GM12878 (cell line): ENCODE measurements around the gene SBF1.

Experiments used
- EP300 ChIP-seq, 2 experiments: fragments of 150-350 bp in 1 of 2; IDR thresholded peaks; 2 replicates each; pipeline ENCODE4 v1.6.1; 2011 to 2012; ENCODE audit warnings: low read depth in 2 of 2, low read length in 2 of 2, borderline replicate concordance in 1 of 2, improper control_type of control experiment in 1 of 2, inconsistent platforms in 1 of 2; ENCODE audit not compliant: control insufficient read depth in 1 of 2
- HCFC1 ChIP-seq: fragments of 150-350 bp; IDR thresholded peaks from 2 replicates; pipeline ENCODE4 v1.6.1; 2014; ENCODE audit warnings: low read length
- NBN ChIP-seq: fragments of 450-650 bp; IDR thresholded peaks from 2 replicates; pipeline ENCODE4 v1.6.1; 2016
- TF ChIP-seq, protein P1 (sequence below), 3 experiments: IDR thresholded peaks in 2 of 3; conservative IDR thresholded peaks in 1 of 3; 2 replicates each; pipeline ENCODE4 v1.5.1; 2011; ENCODE audit warnings: low read depth in 3 of 3, low read length in 3 of 3, mild to moderate bottlenecking in 3 of 3, control low read depth in 2 of 3, moderate library complexity in 2 of 3, inconsistent platforms in 1 of 3, mixed read lengths in 1 of 3; ENCODE audit not compliant: control insufficient read depth in 2 of 3, insufficient read depth in 1 of 3; ENCODE audit errors: extremely low read depth in 1 of 3

DNA sequence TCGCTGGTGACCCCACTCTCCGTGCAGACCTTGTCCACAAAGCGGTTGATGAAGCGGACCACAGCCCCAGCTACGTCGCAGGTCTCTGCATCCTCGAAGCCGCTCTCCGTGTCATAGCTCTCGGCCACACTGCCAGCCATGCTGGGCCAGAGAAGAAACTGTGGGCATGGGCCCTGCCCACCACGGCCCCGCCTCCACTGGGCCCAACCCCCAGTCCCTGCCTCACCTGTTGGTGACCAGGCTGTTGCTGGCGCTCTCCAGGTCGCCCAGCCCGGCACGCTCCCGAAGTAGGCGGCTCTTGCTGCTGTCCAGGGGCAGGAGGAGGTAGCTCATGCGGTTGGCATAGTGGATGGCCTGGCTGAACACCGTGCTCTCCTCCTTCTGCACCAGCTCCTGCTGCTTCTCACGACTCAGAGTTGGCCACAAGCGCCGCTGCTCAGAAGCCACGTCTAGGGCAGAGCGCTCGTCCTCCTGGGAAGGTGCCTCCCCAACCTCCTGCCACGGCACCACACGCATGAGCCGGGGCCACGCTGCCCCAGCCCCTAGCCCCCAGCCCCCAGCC, 12.8 kb downstream of the SBF1 start:
- TF ChIP-seq EP300 (IDR thresholded peaks at IDR 0.05; ENCODE audit: borderline replicate concordance in 1 of 2, control insufficient read depth in 1 of 2, low read depth in 2 of 2, low read length in 2 of 2) (no peak), NBN (no peak), HCFC1 (no peak)
- TF ChIP-seq, protein P1, sequence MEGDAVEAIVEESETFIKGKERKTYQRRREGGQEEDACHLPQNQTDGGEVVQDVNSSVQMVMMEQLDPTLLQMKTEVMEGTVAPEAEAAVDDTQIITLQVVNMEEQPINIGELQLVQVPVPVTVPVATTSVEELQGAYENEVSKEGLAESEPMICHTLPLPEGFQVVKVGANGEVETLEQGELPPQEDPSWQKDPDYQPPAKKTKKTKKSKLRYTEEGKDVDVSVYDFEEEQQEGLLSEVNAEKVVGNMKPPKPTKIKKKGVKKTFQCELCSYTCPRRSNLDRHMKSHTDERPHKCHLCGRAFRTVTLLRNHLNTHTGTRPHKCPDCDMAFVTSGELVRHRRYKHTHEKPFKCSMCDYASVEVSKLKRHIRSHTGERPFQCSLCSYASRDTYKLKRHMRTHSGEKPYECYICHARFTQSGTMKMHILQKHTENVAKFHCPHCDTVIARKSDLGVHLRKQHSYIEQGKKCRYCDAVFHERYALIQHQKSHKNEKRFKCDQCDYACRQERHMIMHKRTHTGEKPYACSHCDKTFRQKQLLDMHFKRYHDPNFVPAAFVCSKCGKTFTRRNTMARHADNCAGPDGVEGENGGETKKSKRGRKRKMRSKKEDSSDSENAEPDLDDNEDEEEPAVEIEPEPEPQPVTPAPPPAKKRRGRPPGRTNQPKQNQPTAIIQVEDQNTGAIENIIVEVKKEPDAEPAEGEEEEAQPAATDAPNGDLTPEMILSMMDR (IDR thresholded peaks at IDR 0.05 in 2 of 3, conservative IDR thresholded peaks at IDR 0.05 in 1 of 3; ENCODE audit: control insufficient read depth in 2 of 3, extremely low read depth in 1 of 3, insufficient read depth in 1 of 3, low read depth in 3 of 3, low read length in 3 of 3), result no peak
